ENCODE measurements around the gene TRAF1.

The TRAF1 gene

DNA sequence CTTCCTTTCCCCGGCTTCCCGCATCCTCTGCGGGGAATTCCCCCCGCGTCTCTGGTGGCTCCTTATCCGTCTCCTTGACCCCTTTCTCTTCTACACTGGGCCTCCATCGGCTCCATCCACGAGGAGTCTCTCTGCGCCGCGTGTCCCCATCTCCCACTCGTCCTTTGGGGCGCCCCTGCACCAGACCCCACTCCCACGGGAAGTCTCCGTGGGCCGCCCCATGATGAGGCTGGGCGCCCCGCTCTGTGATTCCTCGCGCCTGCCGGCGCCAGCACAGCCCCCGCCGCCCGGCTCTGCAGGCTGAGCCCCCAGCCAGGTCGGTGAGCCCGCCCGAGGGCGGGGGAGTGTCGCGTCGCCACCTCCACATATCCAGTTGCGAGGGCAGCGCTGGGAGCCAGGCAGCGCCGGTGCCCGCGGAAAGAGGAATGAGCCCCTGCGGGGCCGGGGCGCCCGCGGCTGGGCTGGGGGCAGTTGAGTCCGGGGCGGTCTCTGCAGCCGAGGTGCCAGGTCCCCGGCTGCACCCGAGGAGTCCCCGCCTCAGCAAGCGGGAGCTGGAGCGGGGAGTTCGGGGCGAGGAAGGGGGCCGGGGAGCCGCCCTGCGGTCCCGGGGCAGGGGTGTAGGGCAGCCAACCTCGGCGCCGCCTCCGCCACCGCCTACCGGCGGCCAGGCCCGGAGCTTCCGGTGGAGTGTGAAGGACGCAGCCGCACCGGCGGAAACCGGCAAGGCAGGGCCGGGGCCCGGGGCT is 2.1 kb upstream of the TRAF1 start:
- DNase-seq: no peak
- H3K9me3 ChIP-seq (ENCODE audit: severe bottlenecking): peaks cover 7% of the 10 kb centered on the region
- H3K27me3 ChIP-seq (ENCODE audit: insufficient read depth, low read depth, severe bottlenecking): no peaks in the 10 kb centered on the region
- TF ChIP-seq, protein P1, sequence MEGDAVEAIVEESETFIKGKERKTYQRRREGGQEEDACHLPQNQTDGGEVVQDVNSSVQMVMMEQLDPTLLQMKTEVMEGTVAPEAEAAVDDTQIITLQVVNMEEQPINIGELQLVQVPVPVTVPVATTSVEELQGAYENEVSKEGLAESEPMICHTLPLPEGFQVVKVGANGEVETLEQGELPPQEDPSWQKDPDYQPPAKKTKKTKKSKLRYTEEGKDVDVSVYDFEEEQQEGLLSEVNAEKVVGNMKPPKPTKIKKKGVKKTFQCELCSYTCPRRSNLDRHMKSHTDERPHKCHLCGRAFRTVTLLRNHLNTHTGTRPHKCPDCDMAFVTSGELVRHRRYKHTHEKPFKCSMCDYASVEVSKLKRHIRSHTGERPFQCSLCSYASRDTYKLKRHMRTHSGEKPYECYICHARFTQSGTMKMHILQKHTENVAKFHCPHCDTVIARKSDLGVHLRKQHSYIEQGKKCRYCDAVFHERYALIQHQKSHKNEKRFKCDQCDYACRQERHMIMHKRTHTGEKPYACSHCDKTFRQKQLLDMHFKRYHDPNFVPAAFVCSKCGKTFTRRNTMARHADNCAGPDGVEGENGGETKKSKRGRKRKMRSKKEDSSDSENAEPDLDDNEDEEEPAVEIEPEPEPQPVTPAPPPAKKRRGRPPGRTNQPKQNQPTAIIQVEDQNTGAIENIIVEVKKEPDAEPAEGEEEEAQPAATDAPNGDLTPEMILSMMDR (IDR thresholded peaks at IDR 0.05; ENCODE audit: low read depth, low read length): no peak
- no peak overlapping the region for H3K4me3 ChIP-seq (ENCODE audit: low read depth, low read length)
- H3K27ac ChIP-seq: no peak overlapping the region
- H3K36me3 ChIP-seq: no peaks in the 10 kb centered on the region

DNA sequence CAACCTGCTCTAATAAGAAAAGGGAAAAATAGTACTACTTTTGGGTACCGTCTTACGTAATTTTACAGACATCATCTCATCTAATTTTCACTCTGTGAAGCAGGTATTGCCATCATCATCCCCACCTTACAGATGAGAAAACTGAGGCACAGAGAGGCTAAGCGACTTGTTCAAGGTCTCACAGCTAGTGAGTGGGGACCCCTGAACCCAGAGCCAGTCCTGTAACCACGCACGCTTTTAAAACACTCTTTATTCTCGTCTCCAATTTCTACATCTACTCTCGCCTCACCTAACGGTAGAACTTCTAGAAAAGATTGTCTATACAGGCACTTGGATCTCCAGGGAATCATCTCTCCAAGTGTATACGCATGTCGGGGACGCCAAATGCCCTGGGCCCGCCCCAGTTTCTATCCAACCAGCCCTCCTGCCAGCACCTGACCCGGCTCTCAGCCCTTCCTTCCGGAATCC is 1.5 kb upstream of the TRAF1 start:
- Histone ChIP-seq H3K27me3 (ENCODE audit: insufficient read depth, low read depth, severe bottlenecking) (no peaks in the 10 kb centered on the region), H3K36me3 (no peaks in the 10 kb centered on the region), H3K9me3 (ENCODE audit: severe bottlenecking) (peaks cover 7% of the 10 kb centered on the region), H3K27ac (no peak overlapping the region), H3K4me3 (ENCODE audit: low read depth, low read length) (no peak overlapping the region)
- TF ChIP-seq, protein P1 (IDR thresholded peaks at IDR 0.05; ENCODE audit: low read depth, low read length): no peak
- no peak for DNase-seq

DNA sequence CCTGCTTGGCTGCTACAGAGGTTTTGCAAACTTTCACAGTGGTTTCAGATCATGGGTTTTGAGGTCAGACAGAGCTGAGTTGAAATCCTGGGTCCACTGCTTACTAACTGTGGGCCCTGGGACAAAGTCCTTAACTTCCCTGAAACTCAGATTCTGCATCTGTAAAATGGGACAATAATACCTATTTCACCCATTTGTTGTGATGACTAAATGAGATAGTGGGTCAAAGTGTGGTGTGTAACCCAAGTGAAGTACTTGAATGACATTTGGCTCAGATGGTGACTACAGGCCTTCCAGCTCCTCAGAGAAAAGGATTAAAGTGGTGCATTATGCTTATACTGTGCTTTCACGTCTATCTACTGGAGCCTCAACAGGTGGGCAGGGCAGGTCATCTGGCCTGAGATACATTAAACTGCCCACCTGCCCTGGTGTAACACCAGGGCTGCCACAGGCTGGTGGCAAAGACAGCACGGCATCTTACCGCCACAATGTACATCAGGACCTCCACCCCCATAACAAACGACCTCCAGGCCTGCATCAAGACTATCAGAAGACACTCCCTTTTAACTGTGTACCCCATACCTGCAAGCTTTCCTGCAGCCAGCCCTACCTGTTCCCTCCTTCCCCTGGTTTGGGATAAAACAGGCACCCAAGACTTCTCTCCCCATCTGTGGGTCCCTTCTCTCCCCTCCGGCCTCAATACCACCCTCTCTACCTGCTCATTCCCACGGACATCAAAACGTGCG is 846 bp upstream of the TRAF1 start:
- no peaks in the 10 kb centered on the region for H3K36me3 ChIP-seq
- no peaks in the 10 kb centered on the region for H3K27me3 ChIP-seq (ENCODE audit: insufficient read depth, low read depth, severe bottlenecking)
- H3K4me3 ChIP-seq (ENCODE audit: low read depth, low read length): no peak overlapping the region
- H3K27ac ChIP-seq: no peak overlapping the region
- TF ChIP-seq, protein P1 (IDR thresholded peaks at IDR 0.05; ENCODE audit: low read depth, low read length): no peak
- DNase-seq: no peak
- peaks cover 7% of the 10 kb centered on the region for H3K9me3 ChIP-seq (ENCODE audit: severe bottlenecking)

DNA sequence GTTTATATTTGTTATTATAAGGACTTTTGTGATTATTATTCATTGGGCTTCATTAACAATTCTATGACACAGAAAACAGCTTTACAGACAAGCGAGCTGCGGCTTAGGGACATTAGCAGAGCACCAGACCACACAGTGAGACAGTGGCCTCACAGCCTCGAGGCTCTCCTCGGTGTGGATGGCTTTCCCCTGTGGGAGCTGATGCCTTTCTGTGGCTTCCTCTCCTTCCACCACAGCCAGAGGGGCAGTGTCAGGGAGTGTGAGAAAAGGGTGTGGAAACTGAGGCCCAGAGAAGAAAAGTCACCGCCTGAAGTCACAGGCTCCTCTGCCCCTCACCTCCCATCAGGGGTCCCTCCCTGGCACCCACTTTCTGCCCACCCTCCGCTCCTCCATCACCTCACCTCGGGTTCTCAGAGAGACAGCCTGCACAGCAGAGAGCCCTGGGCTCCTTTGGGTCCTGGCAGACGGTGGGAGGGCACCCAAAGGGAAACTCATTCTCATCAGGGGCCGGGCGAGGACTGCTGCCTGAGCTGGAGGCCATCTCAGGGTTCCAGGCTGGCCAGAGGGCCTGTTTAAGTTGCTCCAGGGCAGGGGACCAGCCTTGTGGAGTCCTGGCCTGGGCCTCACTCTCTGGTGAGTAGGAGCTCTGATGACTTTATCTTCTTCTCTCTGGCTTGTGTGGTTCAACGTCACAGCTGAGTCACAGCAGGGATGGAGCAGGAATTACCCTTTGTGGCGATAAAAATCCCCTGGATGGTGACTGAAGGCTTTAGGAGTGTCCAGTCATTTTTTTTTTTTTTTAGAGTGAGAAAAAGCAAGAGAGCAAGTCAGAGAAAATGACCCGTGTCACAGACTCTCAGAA is 830 bp downstream of the TRAF1 start:
- peaks cover 7% of the 10 kb centered on the region for H3K9me3 ChIP-seq (ENCODE audit: severe bottlenecking)
- no peak for DNase-seq
- TF ChIP-seq, protein P1 (IDR thresholded peaks at IDR 0.05; ENCODE audit: low read depth, low read length): no peak
- H3K27me3 ChIP-seq (ENCODE audit: insufficient read depth, low read depth, severe bottlenecking): no peaks in the 10 kb centered on the region
- no peak overlapping the region for H3K4me3 ChIP-seq (ENCODE audit: low read depth, low read length)
- no peaks in the 10 kb centered on the region for H3K36me3 ChIP-seq
- H3K27ac ChIP-seq: peak overlapping the region; percentile 27

DNA sequence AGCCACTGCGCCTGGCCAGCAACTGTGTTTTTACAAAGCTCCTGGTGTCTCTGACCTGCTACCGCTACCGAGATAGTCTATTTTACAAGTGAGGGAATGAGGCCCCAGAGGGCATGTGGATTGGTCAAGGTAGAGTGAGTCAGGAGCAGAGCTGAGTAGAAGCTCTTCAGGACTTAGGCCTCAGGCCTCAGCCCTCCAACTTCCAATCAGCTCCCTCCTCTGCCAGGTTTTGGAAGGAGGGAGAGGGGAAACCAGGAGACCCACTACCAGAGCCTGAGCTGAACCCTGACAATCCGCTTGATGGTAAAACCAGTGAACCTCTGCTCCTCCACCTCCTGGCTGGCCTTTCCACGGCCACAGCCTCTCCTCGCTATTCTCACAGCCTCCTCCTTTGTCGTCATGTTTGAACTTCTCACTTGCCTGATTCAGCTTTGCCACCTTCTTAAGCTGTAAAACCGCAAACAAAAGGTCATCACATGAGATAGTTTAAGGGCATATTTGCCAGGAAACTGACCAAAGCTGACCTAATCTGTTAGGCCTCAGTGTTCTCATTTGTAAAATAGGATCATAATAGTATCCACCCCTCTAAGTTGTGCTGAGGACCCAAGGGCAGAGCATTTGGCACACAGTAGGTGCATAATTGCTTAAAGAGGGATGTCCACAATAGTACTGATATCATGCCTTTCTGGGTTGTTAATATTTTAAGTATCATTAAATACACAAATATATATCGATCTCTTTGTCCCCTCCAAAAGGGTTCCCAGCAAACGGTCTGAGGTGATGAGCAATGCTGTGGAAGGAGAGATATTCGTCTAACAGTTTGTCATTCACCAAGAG is 1.7 kb downstream of the TRAF1 start:
- Histone ChIP-seq H3K27ac (no peak overlapping the region), H3K9me3 (ENCODE audit: severe bottlenecking) (peaks cover under 1% of the 10 kb centered on the region), H3K4me3 (ENCODE audit: low read depth, low read length) (no peak overlapping the region), H3K36me3 (no peaks in the 10 kb centered on the region), H3K27me3 (ENCODE audit: insufficient read depth, low read depth, severe bottlenecking) (no peaks in the 10 kb centered on the region)
- TF ChIP-seq, protein P1 (IDR thresholded peaks at IDR 0.05; ENCODE audit: low read depth, low read length): no peak
- no peak for DNase-seq
